Middle frontal gyrus (tissue), 1 donor: Measurements from ENCODE around the gene GCLM.
"Not testable (repeated sequence)": the region's sequence is repeated elsewhere in the genome, so short reads cannot be mapped to it uniquely, and the experiment has no call there.

ENCODE experiments used
- DNase-seq: peaks from one replicate; pipeline ENCODE4 v3.0.0-alpha.2; 2015; ENCODE audit warnings: low spot score; ENCODE audit errors: extremely low spot score

The GCLM gene

GRCh38 chr1:93899543-93900207 is 9.6 kb downstream of the GCLM start:
- no peak for DNase-seq

GRCh38 chr1:93888900-93889299 is 20.3 kb downstream of the GCLM start:
- DNase-seq, result no peak

GRCh38 chr1:93882269-93882668 is 27.0 kb downstream of the GCLM start:
- no peak for DNase-seq

- DNase-seq, result no peak
Observed at GRCh38 chr1:93880731-93881130, 28.5 kb downstream of the GCLM start.

GRCh38 chr1:93878889-93879586 is 30.2 kb downstream of the GCLM start, which contains the start of gene DNTTIP2:
Gene DNTTIP2, minus strand, starts transcription at chr1:93879206. Its CDS starts 58 bp downstream, at chr1:93879148.
- peak; percentile 93 for DNase-seq

GRCh38 chr1:93878501-93878888 is 30.7 kb downstream of the GCLM start:
- no peak for DNase-seq

GRCh38 chr1:93877529-93877928 is 31.7 kb downstream of the GCLM start:
- DNase-seq, result no peak

- DNase-seq, result no peak
Observed at GRCh38 chr1:93876244-93876643, 33.0 kb downstream of the GCLM start.

- DNase-seq, result no peak
Observed at GRCh38 chr1:93874025-93874651, 35.1 kb downstream of the GCLM start.

GRCh38 chr1:93871366-93871765 is 37.9 kb downstream of the GCLM start:
- DNase-seq, result no peak

GRCh38 chr1:93869653-93870052 is 39.6 kb downstream of the GCLM start:
- no peak for DNase-seq

GRCh38 chr1:93868492-93868891 is 40.7 kb downstream of the GCLM start:
- DNase-seq, result not testable (repeated sequence)

GRCh38 chr1:93865253-93865652 is 44.0 kb downstream of the GCLM start:
- no peak for DNase-seq

GRCh38 chr1:93864175-93864574 is 45.1 kb downstream of the GCLM start:
- no peak for DNase-seq

- not testable (repeated sequence) for DNase-seq
Observed at GRCh38 chr1:93857653-93858052, 51.6 kb downstream of the GCLM start.

- DNase-seq, result not testable (repeated sequence)
Observed at GRCh38 chr1:93855983-93856382, 53.2 kb downstream of the GCLM start.

- DNase-seq, result no peak
Observed at GRCh38 chr1:93853940-93854339, 55.3 kb downstream of the GCLM start.

GRCh38 chr1:93851878-93852277 is 57.4 kb downstream of the GCLM start:
- DNase-seq, result no peak

- no peak for DNase-seq
Observed at GRCh38 chr1:93851327-93851712, 57.9 kb downstream of the GCLM start.

GRCh38 chr1:93850687-93851326 is 58.4 kb downstream of the GCLM start:
- DNase-seq, result not testable (repeated sequence)

GRCh38 chr1:93848350-93848883 is 60.8 kb downstream of the GCLM start:
- DNase-seq, result no peak

GRCh38 chr1:93847811-93848288 is 61.4 kb downstream of the GCLM start:
- DNase-seq, result no peak
